ENCODE data around the gene GLIPR2.

The GLIPR2 gene

DNA sequence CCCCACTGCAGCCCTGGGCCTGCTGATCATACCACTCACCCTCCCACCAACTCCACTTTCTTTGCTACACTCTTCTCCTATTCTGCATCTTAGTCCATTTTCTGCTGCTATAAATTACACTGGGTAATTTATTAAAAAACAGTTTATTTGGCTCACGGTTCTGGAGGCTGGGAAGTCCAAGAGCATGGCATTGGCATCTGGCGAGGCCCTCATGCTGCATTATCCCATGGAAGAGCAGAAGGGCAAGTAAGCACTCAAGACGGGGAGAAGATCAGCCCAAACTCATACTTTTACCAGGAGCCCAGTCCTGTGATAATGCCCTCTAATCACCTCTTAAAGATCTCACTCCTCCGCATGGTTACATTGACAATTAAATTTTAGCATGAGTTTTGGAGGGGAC, 9.4 kb downstream of the GLIPR2 start:
- no peak for TF ChIP-seq RAD21 (IDR thresholded peaks at IDR 0.05; ENCODE audit: low read depth)
- TF ChIP-seq, protein P1, sequence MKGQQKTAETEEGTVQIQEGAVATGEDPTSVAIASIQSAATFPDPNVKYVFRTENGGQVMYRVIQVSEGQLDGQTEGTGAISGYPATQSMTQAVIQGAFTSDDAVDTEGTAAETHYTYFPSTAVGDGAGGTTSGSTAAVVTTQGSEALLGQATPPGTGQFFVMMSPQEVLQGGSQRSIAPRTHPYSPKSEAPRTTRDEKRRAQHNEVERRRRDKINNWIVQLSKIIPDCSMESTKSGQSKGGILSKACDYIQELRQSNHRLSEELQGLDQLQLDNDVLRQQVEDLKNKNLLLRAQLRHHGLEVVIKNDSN (IDR thresholded peaks at IDR 0.05): no peak
- no peak for TF ChIP-seq CEBPB (IDR thresholded peaks at IDR 0.05)
- TF ChIP-seq EP300 (IDR thresholded peaks at IDR 0.05; ENCODE audit: borderline replicate concordance): no peak
- TF ChIP-seq EGR1 (IDR thresholded peaks at IDR 0.05): no peak
- no peak for TF ChIP-seq YY1 (IDR thresholded peaks at IDR 0.05; ENCODE audit: low read depth)
- no peak for TF ChIP-seq FOXM1 (IDR thresholded peaks at IDR 0.05; ENCODE audit: borderline replicate concordance, low read depth)

DNA sequence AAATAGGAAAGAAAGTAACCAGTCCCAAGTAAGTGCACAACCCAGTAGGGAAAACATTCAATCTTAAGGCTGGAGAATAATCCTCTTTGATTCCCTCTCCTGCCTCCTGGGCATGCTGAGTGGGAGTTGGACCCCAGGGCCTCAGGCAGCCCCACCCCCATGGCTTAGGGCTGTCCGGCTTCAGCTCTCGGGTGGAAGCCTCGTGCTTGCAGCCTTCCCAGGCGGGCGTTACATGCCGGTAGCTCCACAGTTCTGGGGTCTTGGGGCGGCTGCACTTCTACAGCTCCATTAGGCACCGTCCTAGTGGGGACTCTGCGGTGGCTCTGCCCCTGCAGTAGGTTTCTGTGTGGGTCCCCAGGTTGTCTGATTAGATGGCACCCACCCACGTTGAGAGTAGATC, 10.1 kb downstream of the GLIPR2 start:
- TF ChIP-seq TEAD4 (IDR thresholded peaks at IDR 0.05): no peak
- TF ChIP-seq ZBTB7A (IDR thresholded peaks at IDR 0.05; ENCODE audit: low read depth): no peak
- TF ChIP-seq CEBPB (IDR thresholded peaks at IDR 0.05): no peak
- TF ChIP-seq TAF1 (IDR thresholded peaks at IDR 0.05; ENCODE audit: low read depth): no peak
- no peak for TF ChIP-seq FOXM1 (IDR thresholded peaks at IDR 0.05; ENCODE audit: borderline replicate concordance, low read depth)
- TF ChIP-seq YY1 (IDR thresholded peaks at IDR 0.05; ENCODE audit: low read depth): no peak
- TF ChIP-seq TCF12 (IDR thresholded peaks at IDR 0.05; ENCODE audit: low read depth): no peak
- no peak for TF ChIP-seq RAD21 (IDR thresholded peaks at IDR 0.05; ENCODE audit: low read depth)
- TF ChIP-seq, protein P1 (IDR thresholded peaks at IDR 0.05): no peak
- TF ChIP-seq, protein P2, sequence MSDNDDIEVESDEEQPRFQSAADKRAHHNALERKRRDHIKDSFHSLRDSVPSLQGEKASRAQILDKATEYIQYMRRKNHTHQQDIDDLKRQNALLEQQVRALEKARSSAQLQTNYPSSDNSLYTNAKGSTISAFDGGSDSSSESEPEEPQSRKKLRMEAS (IDR thresholded peaks at IDR 0.05): no peak
- TF ChIP-seq REST (IDR thresholded peaks at IDR 0.05; ENCODE audit: low read depth): no peak
- no peak for TF ChIP-seq NFIC (IDR thresholded peaks at IDR 0.05)
- no peak for TF ChIP-seq CREB1 (IDR thresholded peaks at IDR 0.05; ENCODE audit: low read depth)

- TF ChIP-seq NFIC (IDR thresholded peaks at IDR 0.05) (no peak), EGR1 (IDR thresholded peaks at IDR 0.05) (no peak), REST (IDR thresholded peaks at IDR 0.05; ENCODE audit: low read depth) (no peak), TAF1 (IDR thresholded peaks at IDR 0.05; ENCODE audit: low read depth) (no peak), FOXM1 (IDR thresholded peaks at IDR 0.05; ENCODE audit: borderline replicate concordance, low read depth) (no peak), RAD21 (IDR thresholded peaks at IDR 0.05; ENCODE audit: low read depth) (no peak), CEBPB (IDR thresholded peaks at IDR 0.05) (no peak), ZBTB7A (IDR thresholded peaks at IDR 0.05; ENCODE audit: low read depth) (no peak), CREB1 (IDR thresholded peaks at IDR 0.05; ENCODE audit: low read depth) (no peak), EP300 (IDR thresholded peaks at IDR 0.05; ENCODE audit: borderline replicate concordance) (no peak), TCF12 (IDR thresholded peaks at IDR 0.05; ENCODE audit: low read depth) (no peak), TEAD4 (IDR thresholded peaks at IDR 0.05) (no peak)
- TF ChIP-seq, protein P2 (IDR thresholded peaks at IDR 0.05): no peak
- TF ChIP-seq, protein P1 (IDR thresholded peaks at IDR 0.05): no peak
Measured at GRCh38 chr9:36147441-36148175, 11.1 kb downstream of the GLIPR2 start.

- TF ChIP-seq YY1 (IDR thresholded peaks at IDR 0.05; ENCODE audit: low read depth) (no peak), TEAD4 (IDR thresholded peaks at IDR 0.05) (no peak), NFIC (IDR thresholded peaks at IDR 0.05) (peak; percentile 65)
Measured at GRCh38 chr9:36148311-36149051, 11.9 kb downstream of the GLIPR2 start.

- no peak for TF ChIP-seq YY1 (IDR thresholded peaks at IDR 0.05; ENCODE audit: low read depth)
- TF ChIP-seq TCF12 (IDR thresholded peaks at IDR 0.05; ENCODE audit: low read depth): no peak
- no peak for TF ChIP-seq NFIC (IDR thresholded peaks at IDR 0.05)
- no peak for TF ChIP-seq TEAD4 (IDR thresholded peaks at IDR 0.05)
- no peak for TF ChIP-seq EP300 (IDR thresholded peaks at IDR 0.05; ENCODE audit: borderline replicate concordance)
- no peak for TF ChIP-seq RAD21 (IDR thresholded peaks at IDR 0.05; ENCODE audit: low read depth)
- TF ChIP-seq CEBPB (IDR thresholded peaks at IDR 0.05): no peak
- TF ChIP-seq, protein P1 (IDR thresholded peaks at IDR 0.05): no peak
- TF ChIP-seq, protein P2 (IDR thresholded peaks at IDR 0.05): no peak
- no peak for TF ChIP-seq TAF1 (IDR thresholded peaks at IDR 0.05; ENCODE audit: low read depth)
- TF ChIP-seq CREB1 (IDR thresholded peaks at IDR 0.05; ENCODE audit: low read depth): no peak
- no peak for TF ChIP-seq ZBTB7A (IDR thresholded peaks at IDR 0.05; ENCODE audit: low read depth)
- no peak for TF ChIP-seq REST (IDR thresholded peaks at IDR 0.05; ENCODE audit: low read depth)
- no peak for TF ChIP-seq EGR1 (IDR thresholded peaks at IDR 0.05)
- no peak for TF ChIP-seq FOXM1 (IDR thresholded peaks at IDR 0.05; ENCODE audit: borderline replicate concordance, low read depth)
Measured at GRCh38 chr9:36149197-36149596, 12.7 kb downstream of the GLIPR2 start.
